Thymus (tissue), 2 donors: ENCODE data around the gene PDGFB. TPM values are rescaled to one million over a fixed set of nuclear protein-coding genes. Genes with fewer than 3 reads are reported as not detected.

Source experiments
- polyA plus RNA-seq: library from polyadenylated mRNA; stranded (reverse); fragments of 200-250 nt; gene quantifications from one replicate; pipeline ENCODE4 v1.2.3, GENCODE V29; 2013
- total RNA-seq: library from RNA; stranded (reverse); fragments of 120-200 nt; gene quantifications from one replicate; pipeline ENCODE4 v1.2.4, GENCODE V29; 2013
- donor health status: healthy.

PDGFB gene
- total and polyA plus RNA-seq, 2 donors, result 1.6 to 4.3 TPM

Other genes with a start within 250 kb of the PDGFB start
- 5.1 TPM for gene APOBEC3C, start 230.7 kb downstream of the PDGFB start, total RNA-seq
- gene APOBEC3C, start 230.7 kb downstream of the PDGFB start, polyA plus RNA-seq, result 29.6 TPM
- 8.2 TPM for gene APOBEC3D, start 223.9 kb downstream of the PDGFB start, total RNA-seq
- 7.0 TPM for gene APOBEC3D, start 223.9 kb downstream of the PDGFB start, polyA plus RNA-seq
- gene APOBEC3F, start 204.1 kb downstream of the PDGFB start, total RNA-seq, result 6.4 TPM
- gene APOBEC3F, start 204.1 kb downstream of the PDGFB start, polyA plus RNA-seq, result 7.2 TPM
- gene APOBEC3G, start 167.7 kb downstream of the PDGFB start, total RNA-seq, result 32.3 TPM
- gene APOBEC3G, start 167.7 kb downstream of the PDGFB start, polyA plus RNA-seq, result 43.1 TPM
- 1.6 TPM for gene APOBEC3H, start 147.7 kb downstream of the PDGFB start, total RNA-seq
- gene APOBEC3H, start 147.7 kb downstream of the PDGFB start, polyA plus RNA-seq, result 5.4 TPM
- 4.2 TPM for gene CBX7, start 92.3 kb downstream of the PDGFB start, total RNA-seq
- 34.5 TPM for gene CBX7, start 92.3 kb downstream of the PDGFB start, polyA plus RNA-seq
- gene RPL3, start 74.6 kb upstream of the PDGFB start, total RNA-seq, result 1,863 TPM
- 2,946 TPM for gene RPL3, start 74.6 kb upstream of the PDGFB start, polyA plus RNA-seq
- 2.8 TPM for gene SYNGR1, start 105.0 kb upstream of the PDGFB start, total RNA-seq
- gene SYNGR1, start 105.0 kb upstream of the PDGFB start, polyA plus RNA-seq, result 6.1 TPM
- 9.6 TPM for gene TAB1, start 154.8 kb upstream of the PDGFB start, total RNA-seq
- 15.2 TPM for gene TAB1, start 154.8 kb upstream of the PDGFB start, polyA plus RNA-seq
- 1.6 TPM for gene MGAT3, start 212.0 kb upstream of the PDGFB start, total RNA-seq
- 3.7 TPM for gene MGAT3, start 212.0 kb upstream of the PDGFB start, polyA plus RNA-seq